ENCODE data around the gene SH3RF1.

Gene SH3RF1

GRCh38 chr4:169263791-169264392 lies 6.9 kb downstream of the SH3RF1 start:
- H3K9ac ChIP-seq (ENCODE audit: low read length in 5 of 5) = no peak overlapping the region
- no peaks in the 10 kb centered on the region for H3K27me3 ChIP-seq (ENCODE audit: control insufficient read depth in 5 of 5, insufficient read depth in 4 of 5, low read length in 5 of 5)
- no peak overlapping the region for H3K27ac ChIP-seq (ENCODE audit: low read depth, low read length)
- no peaks in the 10 kb centered on the region for H3K9me3 ChIP-seq (ENCODE audit: control insufficient read depth in 5 of 5, low read length in 5 of 5)
- H3K36me3 ChIP-seq (ENCODE audit: control insufficient read depth in 5 of 5, insufficient read depth in 5 of 5, low read length in 5 of 5) = peaks cover 0 to 6% (median 2%) of the 10 kb centered on the region in 5 donors
- H3K4me3 ChIP-seq (ENCODE audit: low read depth in 1 of 5, low read length in 5 of 5) = no peak overlapping the region
- peaks cover 0 to 44% (median 22%) of the 10 kb centered on the region in 5 donors for H3K4me1 ChIP-seq (ENCODE audit: control insufficient read depth in 5 of 5, insufficient read depth in 5 of 5, low read length in 5 of 5)

DNA sequence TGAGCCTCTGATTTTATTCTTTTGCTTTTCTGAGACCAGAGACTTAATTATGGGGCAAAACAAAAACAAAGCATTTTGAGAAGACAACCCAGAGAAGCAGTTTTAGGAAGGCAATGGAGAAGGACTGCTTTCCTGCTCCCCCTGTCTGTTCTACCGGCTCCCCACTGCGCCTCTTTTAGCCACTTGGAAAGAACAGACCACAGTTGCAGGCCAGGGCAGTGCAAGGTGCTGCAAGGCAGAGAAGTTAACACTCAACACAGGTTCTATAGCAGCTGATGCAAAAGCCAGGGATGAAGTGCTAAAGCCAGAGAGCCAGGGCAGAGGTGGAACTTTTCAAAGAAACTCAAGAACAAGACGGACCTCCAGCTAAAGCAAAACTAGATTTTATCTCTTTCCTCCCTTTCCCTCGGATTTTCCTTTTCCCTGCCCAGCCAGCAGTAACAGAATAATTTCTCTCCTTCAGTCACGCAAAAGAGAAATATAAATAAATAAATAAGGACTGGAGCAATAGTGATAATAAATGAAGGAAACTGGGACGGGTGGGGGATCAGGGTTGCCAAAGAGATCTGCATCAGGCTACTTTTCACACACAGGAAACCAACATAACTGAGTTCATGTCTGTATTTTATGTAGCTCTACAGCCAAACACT lies 10.4 kb downstream of the SH3RF1 start:
- H3K9ac ChIP-seq (ENCODE audit: low read length in 5 of 5) = no peak overlapping the region
- H3K36me3 ChIP-seq (ENCODE audit: control insufficient read depth in 5 of 5, insufficient read depth in 5 of 5, low read length in 5 of 5) = peaks cover 0 to 6% (median 2%) of the 10 kb centered on the region in 5 donors
- no peak overlapping the region for H3K4me3 ChIP-seq (ENCODE audit: low read depth in 1 of 5, low read length in 5 of 5)

DNA sequence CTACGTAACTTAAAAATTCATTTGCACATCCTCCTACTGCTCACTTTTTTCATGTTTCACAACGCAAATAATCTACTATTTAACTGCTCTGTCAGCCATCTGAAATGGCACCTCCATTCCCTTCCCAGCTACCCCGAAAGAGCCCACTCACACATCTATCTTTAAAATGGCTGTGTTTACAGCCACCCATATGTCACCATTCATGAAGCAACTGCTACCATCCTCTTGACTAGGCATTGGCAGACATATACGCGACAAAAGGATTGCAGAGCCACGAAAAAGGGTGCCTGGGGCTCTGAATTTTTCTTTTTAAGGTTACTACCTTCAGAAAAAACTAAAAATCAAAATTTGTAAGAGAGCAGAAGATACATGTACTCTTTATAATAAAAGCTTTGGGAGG lies 11.5 kb downstream of the SH3RF1 start:
- Histone ChIP-seq H3K27me3 (ENCODE audit: control insufficient read depth in 5 of 5, insufficient read depth in 4 of 5, low read length in 5 of 5) (no peaks in the 10 kb centered on the region), H3K9me3 (ENCODE audit: control insufficient read depth in 5 of 5, low read length in 5 of 5) (no peaks in the 10 kb centered on the region), H3K9ac (ENCODE audit: low read length in 5 of 5) (no peak overlapping the region), H3K27ac (ENCODE audit: low read depth, low read length) (no peak overlapping the region), H3K4me1 (ENCODE audit: control insufficient read depth in 5 of 5, insufficient read depth in 5 of 5, low read length in 5 of 5) (peaks cover 4 to 51% (median 33%) of the 10 kb centered on the region in 5 donors), H3K36me3 (ENCODE audit: control insufficient read depth in 5 of 5, insufficient read depth in 5 of 5, low read length in 5 of 5) (peaks cover 0 to 6% (median 1%) of the 10 kb centered on the region in 5 donors), H3K4me3 (ENCODE audit: low read depth in 1 of 5, low read length in 5 of 5) (no peak overlapping the region)

More for the DNA sequence above, 10.4 kb downstream of the SH3RF1 start:
- Histone ChIP-seq H3K27ac (ENCODE audit: low read depth, low read length) (no peak overlapping the region), H3K27me3 (ENCODE audit: control insufficient read depth in 5 of 5, insufficient read depth in 4 of 5, low read length in 5 of 5) (no peaks in the 10 kb centered on the region), H3K9me3 (ENCODE audit: control insufficient read depth in 5 of 5, low read length in 5 of 5) (no peaks in the 10 kb centered on the region), H3K4me1 (ENCODE audit: control insufficient read depth in 5 of 5, insufficient read depth in 5 of 5, low read length in 5 of 5) (peaks cover 4 to 46% (median 23%) of the 10 kb centered on the region in 5 donors)

- Histone ChIP-seq H3K4me1 (ENCODE audit: control insufficient read depth in 5 of 5, insufficient read depth in 5 of 5, low read length in 5 of 5) (peaks cover 4 to 52% (median 35%) of the 10 kb centered on the region in 5 donors), H3K4me3 (ENCODE audit: low read depth in 1 of 5, low read length in 5 of 5) (no peak overlapping the region), H3K9me3 (ENCODE audit: control insufficient read depth in 5 of 5, low read length in 5 of 5) (no peaks in the 10 kb centered on the region), H3K9ac (ENCODE audit: low read length in 5 of 5) (no peak overlapping the region), H3K27ac (ENCODE audit: low read depth, low read length) (no peak overlapping the region), H3K36me3 (ENCODE audit: control insufficient read depth in 5 of 5, insufficient read depth in 5 of 5, low read length in 5 of 5) (peaks cover 0 to 1% (median 0%) of the 10 kb centered on the region in 5 donors), H3K27me3 (ENCODE audit: control insufficient read depth in 5 of 5, insufficient read depth in 4 of 5, low read length in 5 of 5) (no peaks in the 10 kb centered on the region)
Observed at GRCh38 chr4:169258141-169258540, 12.6 kb downstream of the SH3RF1 start.

- Histone ChIP-seq H3K9me3 (ENCODE audit: control insufficient read depth in 5 of 5, low read length in 5 of 5) (no peaks in the 10 kb centered on the region), H3K27ac (ENCODE audit: low read depth, low read length) (no peak overlapping the region), H3K9ac (ENCODE audit: low read length in 5 of 5) (peak overlapping the region in 1 of 5 donors; percentile 21), H3K36me3 (ENCODE audit: control insufficient read depth in 5 of 5, insufficient read depth in 5 of 5, low read length in 5 of 5) (no peaks in the 10 kb centered on the region), H3K4me1 (ENCODE audit: control insufficient read depth in 5 of 5, insufficient read depth in 5 of 5, low read length in 5 of 5) (peaks cover 4 to 62% (median 45%) of the 10 kb centered on the region in 5 donors), H3K27me3 (ENCODE audit: control insufficient read depth in 5 of 5, insufficient read depth in 4 of 5, low read length in 5 of 5) (no peaks in the 10 kb centered on the region), H3K4me3 (ENCODE audit: low read depth in 1 of 5, low read length in 5 of 5) (no peak overlapping the region)
Observed at GRCh38 chr4:169256856-169257761, 13.6 kb downstream of the SH3RF1 start.

GRCh38 chr4:169256101-169256612 lies 14.6 kb downstream of the SH3RF1 start:
- Histone ChIP-seq H3K4me1 (ENCODE audit: control insufficient read depth in 5 of 5, insufficient read depth in 5 of 5, low read length in 5 of 5) (peaks cover 4 to 64% (median 47%) of the 10 kb centered on the region in 5 donors), H3K27ac (ENCODE audit: low read depth, low read length) (no peak overlapping the region), H3K36me3 (ENCODE audit: control insufficient read depth in 5 of 5, insufficient read depth in 5 of 5, low read length in 5 of 5) (no peaks in the 10 kb centered on the region), H3K4me3 (ENCODE audit: low read depth in 1 of 5, low read length in 5 of 5) (no peak overlapping the region), H3K9ac (ENCODE audit: low read length in 5 of 5) (no peak overlapping the region), H3K27me3 (ENCODE audit: control insufficient read depth in 5 of 5, insufficient read depth in 4 of 5, low read length in 5 of 5) (no peaks in the 10 kb centered on the region), H3K9me3 (ENCODE audit: control insufficient read depth in 5 of 5, low read length in 5 of 5) (no peaks in the 10 kb centered on the region)

DNA sequence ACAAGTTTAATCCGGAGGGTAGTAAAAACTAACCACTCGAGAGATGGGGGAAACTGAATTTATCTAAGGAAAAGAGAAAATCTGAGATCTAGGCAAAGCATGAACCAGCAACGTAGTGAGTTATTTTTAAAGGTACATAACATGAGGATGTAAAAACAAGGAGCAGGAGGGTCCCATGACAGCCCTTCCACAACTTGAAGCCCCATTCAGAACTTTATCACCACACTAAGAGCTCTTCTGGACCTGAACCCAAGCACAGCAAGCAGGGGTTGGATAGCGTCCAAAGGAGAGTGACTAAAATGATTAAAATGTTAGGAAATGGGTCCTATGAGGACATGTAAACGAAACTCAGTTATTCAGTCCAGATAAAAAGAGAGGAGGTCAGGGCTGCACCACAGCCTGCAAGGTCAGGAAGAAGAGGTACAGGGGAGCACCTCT lies 16.2 kb downstream of the SH3RF1 start:
- H3K4me3 ChIP-seq (ENCODE audit: low read depth in 1 of 5, low read length in 5 of 5) = no peak overlapping the region
- no peak overlapping the region for H3K9ac ChIP-seq (ENCODE audit: low read length in 5 of 5)
- H3K9me3 ChIP-seq (ENCODE audit: control insufficient read depth in 5 of 5, low read length in 5 of 5) = no peaks in the 10 kb centered on the region
- no peak overlapping the region for H3K27ac ChIP-seq (ENCODE audit: low read depth, low read length)
- H3K4me1 ChIP-seq (ENCODE audit: control insufficient read depth in 5 of 5, insufficient read depth in 5 of 5, low read length in 5 of 5) = peaks cover 4 to 56% (median 40%) of the 10 kb centered on the region in 5 donors
- H3K36me3 ChIP-seq (ENCODE audit: control insufficient read depth in 5 of 5, insufficient read depth in 5 of 5, low read length in 5 of 5) = no peaks in the 10 kb centered on the region
- H3K27me3 ChIP-seq (ENCODE audit: control insufficient read depth in 5 of 5, insufficient read depth in 4 of 5, low read length in 5 of 5) = no peaks in the 10 kb centered on the region

DNA sequence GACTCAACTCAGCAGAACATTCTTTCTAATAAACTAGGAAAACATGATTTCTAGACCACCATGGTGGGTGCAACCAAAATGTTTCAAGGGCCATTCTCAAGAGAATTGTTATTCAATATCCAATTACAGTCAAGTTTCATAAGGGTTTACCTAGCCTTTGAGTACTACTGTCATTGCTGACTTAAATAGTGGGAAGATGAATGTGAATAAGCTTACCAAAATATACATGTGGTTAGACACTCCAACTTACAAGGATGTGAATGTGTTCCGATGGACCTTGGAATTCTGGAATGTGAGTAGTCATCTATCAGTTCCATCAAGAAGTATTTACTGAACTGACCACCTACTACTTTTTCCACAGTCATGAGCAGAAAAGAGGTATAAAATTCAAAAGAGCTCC lies 16.9 kb downstream of the SH3RF1 start:
- Histone ChIP-seq H3K36me3 (ENCODE audit: control insufficient read depth in 5 of 5, insufficient read depth in 5 of 5, low read length in 5 of 5) (no peaks in the 10 kb centered on the region), H3K9ac (ENCODE audit: low read length in 5 of 5) (no peak overlapping the region), H3K27me3 (ENCODE audit: control insufficient read depth in 5 of 5, insufficient read depth in 4 of 5, low read length in 5 of 5) (no peaks in the 10 kb centered on the region), H3K4me3 (ENCODE audit: low read depth in 1 of 5, low read length in 5 of 5) (no peak overlapping the region), H3K27ac (ENCODE audit: low read depth, low read length) (no peak overlapping the region), H3K9me3 (ENCODE audit: control insufficient read depth in 5 of 5, low read length in 5 of 5) (no peaks in the 10 kb centered on the region), H3K4me1 (ENCODE audit: control insufficient read depth in 5 of 5, insufficient read depth in 5 of 5, low read length in 5 of 5) (peaks cover 4 to 56% (median 40%) of the 10 kb centered on the region in 5 donors)

- Histone ChIP-seq H3K36me3 (ENCODE audit: control insufficient read depth in 5 of 5, insufficient read depth in 5 of 5, low read length in 5 of 5) (no peaks in the 10 kb centered on the region), H3K4me3 (ENCODE audit: low read depth in 1 of 5, low read length in 5 of 5) (no peak overlapping the region), H3K4me1 (ENCODE audit: control insufficient read depth in 5 of 5, insufficient read depth in 5 of 5, low read length in 5 of 5) (peaks cover 4 to 56% (median 40%) of the 10 kb centered on the region in 5 donors), H3K27me3 (ENCODE audit: control insufficient read depth in 5 of 5, insufficient read depth in 4 of 5, low read length in 5 of 5) (no peaks in the 10 kb centered on the region), H3K9me3 (ENCODE audit: control insufficient read depth in 5 of 5, low read length in 5 of 5) (no peaks in the 10 kb centered on the region), H3K9ac (ENCODE audit: low read length in 5 of 5) (no peak overlapping the region), H3K27ac (ENCODE audit: low read depth, low read length) (no peak overlapping the region)
Observed at GRCh38 chr4:169253113-169253671, 17.6 kb downstream of the SH3RF1 start.
